ENCODE data around the gene RSPH3. TPM values are rescaled to one million over a fixed set of nuclear protein-coding genes. Genes with fewer than 3 reads are reported as not detected.
"Not testable (repeated sequence)": the region's sequence is repeated elsewhere in the genome, so short reads cannot be mapped to it uniquely, and the experiment has no call there.

RSPH3 gene
- polyA plus RNA-seq, 1 donor from 2014 or later: 3.5 TPM

- TF ChIP-seq EP300 (conservative IDR thresholded peaks at IDR 0.05; ENCODE audit: poor library complexity, severe bottlenecking) (no peak), TAF1 (IDR thresholded peaks at IDR 0.05; ENCODE audit: low read depth) (no peak), SMC3 (conservative IDR thresholded peaks at IDR 0.05; ENCODE audit: poor library complexity) (no peak), REST (IDR thresholded peaks at IDR 0.05; ENCODE audit: borderline replicate concordance) (no peak), EZH2 (IDR thresholded peaks at IDR 0.05; ENCODE audit: borderline replicate concordance, insufficient read depth, low read length, poor library complexity, severe bottlenecking) (no peak), POLR2AphosphoS5 (IDR thresholded peaks at IDR 0.05) (no peak), MXI1 (conservative IDR thresholded peaks at IDR 0.05; ENCODE audit: poor library complexity, severe bottlenecking) (no peak), CTCF (IDR thresholded peaks at IDR 0.05; ENCODE audit: poor library complexity, severe bottlenecking) (no peak)
Measured at GRCh38 chr6:158993639-158994038, 6.4 kb downstream of the RSPH3 start.

GRCh38 chr6:158991017-158991723 is 8.8 kb downstream of the RSPH3 start:
- no peak overlapping the region for H2AFZ ChIP-seq (ENCODE audit: low read depth, low read length)
- no peak overlapping the region for H3K4me2 ChIP-seq (ENCODE audit: low read length)
- TF ChIP-seq RAD21 (conservative IDR thresholded peaks at IDR 0.05) (no peak), SMC3 (conservative IDR thresholded peaks at IDR 0.05; ENCODE audit: poor library complexity) (no peak), CTCF (IDR thresholded peaks at IDR 0.05; ENCODE audit: poor library complexity, severe bottlenecking) (no peak), EZH2 (IDR thresholded peaks at IDR 0.05; ENCODE audit: borderline replicate concordance, insufficient read depth, low read length, poor library complexity, severe bottlenecking) (no peak), POLR2AphosphoS5 (IDR thresholded peaks at IDR 0.05) (no peak), EP300 (conservative IDR thresholded peaks at IDR 0.05; ENCODE audit: poor library complexity, severe bottlenecking) (no peak), TAF1 (IDR thresholded peaks at IDR 0.05; ENCODE audit: low read depth) (no peak), REST (IDR thresholded peaks at IDR 0.05; ENCODE audit: borderline replicate concordance) (no peak), MXI1 (conservative IDR thresholded peaks at IDR 0.05; ENCODE audit: poor library complexity, severe bottlenecking) (no peak)
- peaks cover 5% of the 10 kb centered on the region for H3K36me3 ChIP-seq (ENCODE audit: insufficient read depth, low read length)
- H3K27ac ChIP-seq (ENCODE audit: low read length): no peak overlapping the region
- H3K27me3 ChIP-seq (ENCODE audit: insufficient read depth, low read depth, low read length): no peaks in the 10 kb centered on the region
- no peaks in the 10 kb centered on the region for H3F3A ChIP-seq (ENCODE audit: insufficient read depth, low read length, poor library complexity, severe bottlenecking)
- H3K9me2 ChIP-seq (ENCODE audit: insufficient read depth, low read length): no peaks in the 10 kb centered on the region
- no peak overlapping the region for H3K9ac ChIP-seq (ENCODE audit: low read length)
- H3K79me2 ChIP-seq (replicated peaks; ENCODE audit: insufficient read depth, low read length): no peaks in the 10 kb centered on the region
- no peaks in the 10 kb centered on the region for H4K20me1 ChIP-seq (ENCODE audit: insufficient read depth)
- H3K9me3 ChIP-seq (ENCODE audit: low read length): no peaks in the 10 kb centered on the region
- no peak overlapping the region for H3K4me3 ChIP-seq (ENCODE audit: low read length)

More at GRCh38 chr6:158993639-158994038, 6.4 kb downstream of the RSPH3 start:
- H2AFZ ChIP-seq (ENCODE audit: low read depth, low read length): no peak overlapping the region
- no peaks in the 10 kb centered on the region for H3K79me2 ChIP-seq (replicated peaks; ENCODE audit: insufficient read depth, low read length)
- no peak overlapping the region for H3K27ac ChIP-seq (ENCODE audit: low read length)
- no peak overlapping the region for H3K4me3 ChIP-seq (ENCODE audit: low read length)
- H3K4me2 ChIP-seq (ENCODE audit: low read length): no peak overlapping the region
- H3K9me3 ChIP-seq (ENCODE audit: low read length): no peaks in the 10 kb centered on the region
- H3K36me3 ChIP-seq (ENCODE audit: insufficient read depth, low read length): peaks cover 5% of the 10 kb centered on the region
- no peak overlapping the region for H3K9ac ChIP-seq (ENCODE audit: low read length)
- H4K20me1 ChIP-seq (ENCODE audit: insufficient read depth): no peaks in the 10 kb centered on the region
- H3K27me3 ChIP-seq (ENCODE audit: insufficient read depth, low read depth, low read length): no peaks in the 10 kb centered on the region
- H3K9me2 ChIP-seq (ENCODE audit: insufficient read depth, low read length): no peaks in the 10 kb centered on the region
- no peaks in the 10 kb centered on the region for H3F3A ChIP-seq (ENCODE audit: insufficient read depth, low read length, poor library complexity, severe bottlenecking)

GRCh38 chr6:158989711-158990110 is 10.3 kb downstream of the RSPH3 start:
- not testable (repeated sequence) for H3K27ac ChIP-seq (ENCODE audit: low read length); H3F3A ChIP-seq (ENCODE audit: insufficient read depth, low read length, poor library complexity, severe bottlenecking); H2AFZ ChIP-seq (ENCODE audit: low read depth, low read length); H3K4me2 ChIP-seq (ENCODE audit: low read length); H3K9me2 ChIP-seq (ENCODE audit: insufficient read depth, low read length); H3K9me3 ChIP-seq (ENCODE audit: low read length); H3K79me2 ChIP-seq (replicated peaks; ENCODE audit: insufficient read depth, low read length); H3K36me3 ChIP-seq (ENCODE audit: insufficient read depth, low read length); H3K9ac ChIP-seq (ENCODE audit: low read length); H3K4me3 ChIP-seq (ENCODE audit: low read length); H4K20me1 ChIP-seq (ENCODE audit: insufficient read depth); H3K27me3 ChIP-seq (ENCODE audit: insufficient read depth, low read depth, low read length)

Measured in neural cell (in vitro differentiated cells).